HepG2 (cell line): ENCODE results near the gene ZNF554. TPM values are rescaled to one million over a fixed set of nuclear protein-coding genes. Genes with fewer than 3 reads are reported as not detected.

Experiments used
- AGO2 ChIP-seq: fragments of 200-400 bp; formaldehyde crosslinking; optimal IDR thresholded peaks from 2 replicates; pipeline ENCODE3; 2017; ENCODE audit warnings: mild to moderate bottlenecking, low read depth, low read length, moderate library complexity
- CBX5 ChIP-seq: sonication (generic); formaldehyde crosslinking; IDR thresholded peaks from 2 replicates; pipeline ENCODE4 v1.4.0; 2020; ENCODE audit warnings: missing genetic modification reagents, borderline replicate concordance
- EEA1 ChIP-seq: sonication (generic); formaldehyde crosslinking; IDR thresholded peaks from 2 replicates; pipeline ENCODE4 v1.5.1; 2020; ENCODE audit warnings: mild to moderate bottlenecking, missing genetic modification reagents, borderline replicate concordance
- FOXK1 ChIP-seq: sonication (generic); formaldehyde crosslinking; IDR thresholded peaks from 2 replicates; pipeline ENCODE4 v1.4.0; 2020; ENCODE audit warnings: low read depth, missing genetic modification reagents, borderline replicate concordance
- KDM2A ChIP-seq: sonication (generic); formaldehyde crosslinking; IDR thresholded peaks from 2 replicates; pipeline ENCODE4 v1.4.0; 2020; ENCODE audit warnings: low read depth, missing genetic modification reagents, borderline replicate concordance
- MAZ ChIP-seq, 2 experiments: sonication (generic) in 1 of 2; formaldehyde crosslinking in 1 of 2; IDR thresholded peaks; 2 replicates each; pipeline versions ENCODE4 v1.5.0 to v1.6.1; 2012 to 2020; ENCODE audit warnings: low read depth in 2 of 2, mild to moderate bottlenecking in 2 of 2, borderline replicate concordance in 1 of 2, improper control_type of control experiment in 1 of 2, low read length in 1 of 2, missing genetic modification reagents in 1 of 2, moderate library complexity in 1 of 2
- NR2F6 ChIP-seq, 2 experiments: IDR thresholded peaks; 2 replicates each; pipeline ENCODE4 v1.6.1; 2016; ENCODE audit warnings: antibody characterized with exemption in 1 of 2, mild to moderate bottlenecking in 1 of 2
- PCBP2 ChIP-seq: fragments of 200-400 bp; formaldehyde crosslinking; optimal IDR thresholded peaks from 2 replicates; pipeline ENCODE3; 2018; ENCODE audit warnings: low read length, low read depth; ENCODE audit not compliant: poor library complexity, severe bottlenecking
- SAFB2 ChIP-seq: sonication (generic); formaldehyde crosslinking; IDR thresholded peaks from 2 replicates; pipeline ENCODE4 v1.5.1; 2020; ENCODE audit warnings: missing genetic modification reagents, low read depth, mild to moderate bottlenecking, borderline replicate concordance
- ZBTB38 ChIP-seq: sonication (generic); formaldehyde crosslinking; IDR thresholded peaks from 2 replicates; pipeline ENCODE4 v1.5.1; 2020; ENCODE audit warnings: mild to moderate bottlenecking, missing genetic modification reagents
- ZBTB49 ChIP-seq: sonication (generic); formaldehyde crosslinking; IDR thresholded peaks from 2 replicates; pipeline ENCODE4 v1.4.0; 2020; ENCODE audit warnings: missing genetic modification reagents, borderline replicate concordance
- ZNF646 ChIP-seq: sonication (generic); formaldehyde crosslinking; IDR thresholded peaks from 2 replicates; pipeline ENCODE4 v1.9.0; 2021; ENCODE audit warnings: mild to moderate bottlenecking, missing genetic modification reagents
- polyA plus RNA-seq, 8 experiments: library from polyadenylated mRNA; depleted of rRNA in 3 of 8; stranded (reverse) in 7 of 8; unstranded in 1 of 8; fragments of >200 nt; fragmentation: Illumina TruSeq in 4 of 8; extraction: Trizol in 4 of 8; gene quantifications; 2 replicates each; pipeline versions ENCODE4 v1.2.1 to v1.2.3, GENCODE V29; 2011 to 2016; ENCODE audit warnings: low read depth in 4 of 8, missing spikeins in 1 of 8, mixed read lengths in 1 of 8; ENCODE audit not compliant: insufficient read depth in 1 of 8
- total RNA-seq, 5 experiments: library from RNA; depleted of rRNA; stranded (reverse); fragments of >200 nt; fragmentation: Illumina TruSeq; extraction: Trizol; gene quantifications; 2 replicates each; pipeline ENCODE4 v1.2.3, GENCODE V29; 2016; ENCODE audit warnings: low read depth in 1 of 5
- TF ChIP-seq, protein P1 (sequence below): sonication (generic); formaldehyde crosslinking; IDR thresholded peaks from 2 replicates; pipeline ENCODE4 v1.4.0; 2020; ENCODE audit warnings: missing genetic modification reagents

Gene ZNF554
- total and polyA plus RNA-seq, 2 of the 13 experiments (the other 11 are each of a cell fraction or from before 2014, with no cell fraction given) = 2.2 to 2.7 TPM

DNA sequence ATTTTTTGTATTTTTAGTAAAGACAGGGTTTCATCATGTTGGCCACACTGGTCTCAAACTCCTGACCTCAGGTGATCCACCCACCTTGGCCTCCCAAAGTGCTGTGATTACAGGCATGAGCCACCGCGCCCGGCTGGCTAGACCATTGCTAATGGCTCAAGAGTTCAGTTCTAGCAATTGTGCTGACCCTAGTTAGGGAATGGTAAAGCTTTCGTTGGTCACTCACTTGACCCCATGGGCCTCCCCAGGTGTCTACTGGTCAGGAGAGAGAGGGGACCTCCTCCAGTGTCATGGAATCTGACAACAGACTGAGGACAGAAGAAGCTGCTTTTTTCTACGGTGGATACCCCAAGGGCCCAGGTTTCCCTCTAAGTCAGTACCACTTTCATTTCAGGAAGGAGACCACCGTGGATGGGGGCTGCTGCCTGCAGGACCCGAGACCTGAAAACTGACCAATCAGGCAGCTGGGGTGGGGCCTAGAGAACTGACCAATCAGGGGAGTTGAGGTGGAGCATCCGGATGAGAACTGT, 46.9 kb downstream of the ZNF554 start (continued):
- TF ChIP-seq MAZ (IDR thresholded peaks at IDR 0.05; ENCODE audit: borderline replicate concordance, low read depth, low read length) = 0 out of 2 replicates have a peak, but pooled peaks have one; percentile 16
- TF ChIP-seq MAZ (CRISPR knock-in tag; IDR thresholded peaks at IDR 0.05; ENCODE audit: low read depth) = no peak
- no peak for TF ChIP-seq EEA1
- TF ChIP-seq CBX5 (CRISPR knock-in tag) = no peak
- TF ChIP-seq ZNF646 (CRISPR knock-in tag) = no peak
- no peak for TF ChIP-seq AGO2
- 0 out of 2 replicates have a peak, but pooled peaks have one; percentile 9 for TF ChIP-seq ZBTB38 (CRISPR knock-in tag)
- no peak for TF ChIP-seq ZBTB49 (CRISPR knock-in tag)
- TF ChIP-seq FOXK1 (CRISPR knock-in tag) = no peak
- TF ChIP-seq, protein P1, sequence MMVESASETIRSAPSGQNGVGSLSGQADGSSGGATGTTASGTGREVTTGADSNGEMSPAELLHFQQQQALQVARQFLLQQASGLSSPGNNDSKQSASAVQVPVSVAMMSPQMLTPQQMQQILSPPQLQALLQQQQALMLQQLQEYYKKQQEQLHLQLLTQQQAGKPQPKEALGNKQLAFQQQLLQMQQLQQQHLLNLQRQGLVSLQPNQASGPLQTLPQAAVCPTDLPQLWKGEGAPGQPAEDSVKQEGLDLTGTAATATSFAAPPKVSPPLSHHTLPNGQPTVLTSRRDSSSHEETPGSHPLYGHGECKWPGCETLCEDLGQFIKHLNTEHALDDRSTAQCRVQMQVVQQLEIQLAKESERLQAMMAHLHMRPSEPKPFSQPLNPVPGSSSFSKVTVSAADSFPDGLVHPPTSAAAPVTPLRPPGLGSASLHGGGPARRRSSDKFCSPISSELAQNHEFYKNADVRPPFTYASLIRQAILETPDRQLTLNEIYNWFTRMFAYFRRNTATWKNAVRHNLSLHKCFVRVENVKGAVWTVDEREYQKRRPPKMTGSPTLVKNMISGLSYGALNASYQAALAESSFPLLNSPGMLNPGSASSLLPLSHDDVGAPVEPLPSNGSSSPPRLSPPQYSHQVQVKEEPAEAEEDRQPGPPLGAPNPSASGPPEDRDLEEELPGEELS = no peak
- TF ChIP-seq NR2F6 (IDR thresholded peaks at IDR 0.05) = peak; percentile 31; the same call in 1 of the 2 replicates
- peak; percentile 62 for TF ChIP-seq NR2F6 (CRISPR knock-in tag; IDR thresholded peaks at IDR 0.05)
- no peak for TF ChIP-seq SAFB2 (CRISPR knock-in tag)
- TF ChIP-seq PCBP2 = no peak
- TF ChIP-seq KDM2A = no peak
